HG03039 (cell line): ENCODE data around the gene SNRNP40.

ENCODE experiments used
- ATAC-seq: cut with Tn5 transposase; IDR thresholded peaks from one replicate; pipeline ENCODE4 v1.9.1; 2021; ENCODE audit warnings: mild to moderate bottlenecking, moderate library complexity; ENCODE audit not compliant: unreplicated experiment

The SNRNP40 gene

GRCh38 chr1:31234123-31234708 is 62.4 kb downstream of the SNRNP40 start:
- no peak for ATAC-seq

GRCh38 chr1:31232689-31233088 is 63.9 kb downstream of the SNRNP40 start:
- ATAC-seq, result no peak

- ATAC-seq, result no peak
These were observed 64.8 kb downstream of the SNRNP40 start for GRCh38 chr1:31231802-31232201.

GRCh38 chr1:31230378-31230777 is 66.2 kb downstream of the SNRNP40 start:
- ATAC-seq, result no peak

- ATAC-seq, result no peak
These were observed 67.6 kb downstream of the SNRNP40 start for GRCh38 chr1:31228986-31229385.

- ATAC-seq, result no peak
These were observed 68.6 kb downstream of the SNRNP40 start for GRCh38 chr1:31227891-31228568.

- ATAC-seq, result no peak
These were observed 72.5 kb downstream of the SNRNP40 start for GRCh38 chr1:31224068-31224467.

- ATAC-seq, result no peak
These were observed 74.4 kb downstream of the SNRNP40 start for GRCh38 chr1:31222176-31222575.

- ATAC-seq, result no peak
These were observed 75.5 kb downstream of the SNRNP40 start for GRCh38 chr1:31221072-31221471.

GRCh38 chr1:31219489-31219888 is 77.1 kb downstream of the SNRNP40 start:
- no peak for ATAC-seq

GRCh38 chr1:31218705-31219104 is 77.9 kb downstream of the SNRNP40 start:
- ATAC-seq, result no peak

GRCh38 chr1:31216016-31216415 is 80.6 kb downstream of the SNRNP40 start:
- no peak for ATAC-seq

- no peak for ATAC-seq
These were observed 81.5 kb downstream of the SNRNP40 start for GRCh38 chr1:31215065-31215570.

- ATAC-seq, result no peak
These were observed 82.1 kb downstream of the SNRNP40 start for GRCh38 chr1:31214316-31215064.
